ENCODE results near the gene USB1.

- TF ChIP-seq POLR2A (IDR thresholded peaks at IDR 0.05) (peak in 1 of 2 donors; percentile 83), CTCF (IDR thresholded peaks at IDR 0.05) (no peak)
Measured at GRCh38 chr16:58027161-58027915, 26.1 kb downstream of the USB1 start.

Measured in thyroid gland (tissue), 4 donors.